ENCODE results near the gene TMEM179B. TPM values are rescaled to one million over a fixed set of nuclear protein-coding genes. Genes with fewer than 3 reads are reported as not detected.

The TMEM179B gene
- total RNA-seq, 1 donor from 2014 or later = 28.2 TPM

- peaks cover 10% of the 10 kb centered on the region for H3K27me3 Mint-ChIP-seq (ENCODE audit: unreplicated experiment)
- H3K9me3 Mint-ChIP-seq (ENCODE audit: unreplicated experiment) = peaks cover 13% of the 10 kb centered on the region
- DNase-seq = no peak
- no peaks in the 10 kb centered on the region for H3K36me3 Mint-ChIP-seq (ENCODE audit: unreplicated experiment)
- peak overlapping the region; percentile 97 for H3K27ac Mint-ChIP-seq (ENCODE audit: unreplicated experiment)
- H3K4me1 Mint-ChIP-seq (ENCODE audit: low read depth, unreplicated experiment) = peaks cover 14% of the 10 kb centered on the region
- TF ChIP-seq CTCF (IDR thresholded peaks at IDR 0.05; ENCODE audit: partially characterized antibody, unreplicated experiment) = no peak
- peak overlapping the region; percentile 96 for H3K4me3 Mint-ChIP-seq (ENCODE audit: unreplicated experiment)
Observed at GRCh38 chr11:62806611-62807121, 19.5 kb downstream of the TMEM179B start.

- Mint-ChIP-seq H3K27ac (ENCODE audit: unreplicated experiment) (no peak overlapping the region), H3K4me1 (ENCODE audit: low read depth, unreplicated experiment) (peaks cover 7% of the 10 kb centered on the region), H3K4me3 (ENCODE audit: unreplicated experiment) (peak overlapping the region; percentile 2), H3K27me3 (ENCODE audit: unreplicated experiment) (peaks cover 4% of the 10 kb centered on the region), H3K9me3 (ENCODE audit: unreplicated experiment) (peaks cover 11% of the 10 kb centered on the region), H3K36me3 (ENCODE audit: unreplicated experiment) (no peaks in the 10 kb centered on the region)
- DNase-seq = no peak
- no peak for TF ChIP-seq CTCF (IDR thresholded peaks at IDR 0.05; ENCODE audit: partially characterized antibody, unreplicated experiment)
Observed at GRCh38 chr11:62810748-62811147, 23.5 kb downstream of the TMEM179B start.

GRCh38 chr11:62811659-62812058 lies 24.5 kb downstream of the TMEM179B start:
- peaks cover 2% of the 10 kb centered on the region for H3K4me1 Mint-ChIP-seq (ENCODE audit: low read depth, unreplicated experiment)
- H3K4me3 Mint-ChIP-seq (ENCODE audit: unreplicated experiment) = no peak overlapping the region
- no peak for DNase-seq
- no peak overlapping the region for H3K27ac Mint-ChIP-seq (ENCODE audit: unreplicated experiment)
- no peak for TF ChIP-seq CTCF (IDR thresholded peaks at IDR 0.05; ENCODE audit: partially characterized antibody, unreplicated experiment)
- peaks cover 3% of the 10 kb centered on the region for H3K27me3 Mint-ChIP-seq (ENCODE audit: unreplicated experiment)
- no peaks in the 10 kb centered on the region for H3K36me3 Mint-ChIP-seq (ENCODE audit: unreplicated experiment)
- peaks cover 8% of the 10 kb centered on the region for H3K9me3 Mint-ChIP-seq (ENCODE audit: unreplicated experiment)

- Mint-ChIP-seq H3K4me1 (ENCODE audit: low read depth, unreplicated experiment) (no peaks in the 10 kb centered on the region), H3K4me3 (ENCODE audit: unreplicated experiment) (no peak overlapping the region), H3K36me3 (ENCODE audit: unreplicated experiment) (no peaks in the 10 kb centered on the region), H3K9me3 (ENCODE audit: unreplicated experiment) (peaks cover 3% of the 10 kb centered on the region), H3K27ac (ENCODE audit: unreplicated experiment) (no peak overlapping the region), H3K27me3 (ENCODE audit: unreplicated experiment) (peaks cover 2% of the 10 kb centered on the region)
- no peak for DNase-seq
- no peak for TF ChIP-seq CTCF (IDR thresholded peaks at IDR 0.05; ENCODE audit: partially characterized antibody, unreplicated experiment)
Observed at GRCh38 chr11:62816557-62816956, 29.4 kb downstream of the TMEM179B start.

GRCh38 chr11:62817129-62817528 lies 29.9 kb downstream of the TMEM179B start:
- no peak for DNase-seq
- peaks cover 2% of the 10 kb centered on the region for H3K27me3 Mint-ChIP-seq (ENCODE audit: unreplicated experiment)
- H3K4me3 Mint-ChIP-seq (ENCODE audit: unreplicated experiment) = no peak overlapping the region
- H3K4me1 Mint-ChIP-seq (ENCODE audit: low read depth, unreplicated experiment) = no peaks in the 10 kb centered on the region
- TF ChIP-seq CTCF (IDR thresholded peaks at IDR 0.05; ENCODE audit: partially characterized antibody, unreplicated experiment) = no peak
- no peaks in the 10 kb centered on the region for H3K36me3 Mint-ChIP-seq (ENCODE audit: unreplicated experiment)
- no peak overlapping the region for H3K27ac Mint-ChIP-seq (ENCODE audit: unreplicated experiment)
- H3K9me3 Mint-ChIP-seq (ENCODE audit: unreplicated experiment) = peaks cover 3% of the 10 kb centered on the region

Measured in glutamatergic neuron (in vitro differentiated cells).